ENCODE measurements around the gene G3BP1. TPM values are rescaled to one million over a fixed set of nuclear protein-coding genes. Genes with fewer than 3 reads are reported as not detected.

The G3BP1 gene
- total and polyA plus RNA-seq, 2 of the 13 experiments (the other 11 are each of a cell fraction or from before 2014, with no cell fraction given), result 36.7 to 320 TPM

GRCh38 chr5:151787817-151788216, 16.1 kb downstream of the G3BP1 start:
- no TSS peak for BruUV-seq (replicated peaks)
- peak; percentile 28; the same call in 1 of the 3 replicates for ATAC-seq
- no peak overlapping the region for H3K9ac ChIP-seq (ENCODE audit: insufficient read depth, low read depth, low read length)
- H3K36me3 ChIP-seq (replicated peaks in 1 of 2; ENCODE audit: control insufficient read depth in 1 of 2, insufficient read depth in 2 of 2, low read length in 2 of 2), result peaks cover 19 to 41% of the 10 kb centered on the region in 2 experiments
- no peak overlapping the region for H2AFZ ChIP-seq (ENCODE audit: low read length)
- peaks cover 38% of the 10 kb centered on the region for H3K4me1 ChIP-seq (ENCODE audit: insufficient read depth, low read length)
- WGBS (ENCODE audit: low lambda C conversion rate), result 70% methylated on average over 6 of the region's 6 CpGs
- H3K4me2 ChIP-seq (ENCODE audit: low read depth, low read length), result no peak overlapping the region
- no peaks in the 10 kb centered on the region for H3K27me3 ChIP-seq (ENCODE audit: control insufficient read depth in 1 of 2, insufficient read depth in 2 of 2, low read length in 2 of 2)
- in situ Hi-C loops (cut with HindIII; ENCODE audit: extremely low pct_ligation_motif_present, low pct_unique_long_range_greater_than_20kb) (no loop called here), intact Hi-C loops (cut with micrococcal nuclease; ENCODE audit: unreplicated experiment) (no loop called here)
- DNase-seq (ENCODE audit: low spot score), result no peak
- CTCF ChIA-PET (ENCODE audit: low intra/inter-chr PET ratio, low total read pairs), result no interaction called here
- H3K4me3 ChIP-seq (replicated peaks in 1 of 3; ENCODE audit: insufficient read depth in 1 of 3, low read depth in 2 of 3, low read length in 3 of 3), result no peak overlapping the region
- FAIRE-seq, result no peak
- H4K20me1 ChIP-seq (ENCODE audit: insufficient read depth, low read length), result peaks cover 49% of the 10 kb centered on the region
- H3K9me3 ChIP-seq (ENCODE audit: low read length), result no peaks in the 10 kb centered on the region
- POLR2A ChIA-PET, result interaction anchor here (1.1 to 4.0 kb wide), 2 partner anchors 13 to 16 kb away, joined by 3 to 25 read pairs; partner anchors contain the start of gene G3BP1
- H3K27ac ChIP-seq (ENCODE audit: extremely low read length, insufficient read depth, low read length), result no peak overlapping the region
- no peak for TF ChIP-seq ZNF383 (CRISPR knock-in tag; IDR thresholded peaks at IDR 0.05; ENCODE audit: borderline replicate concordance)
- 0 out of 2 replicates have a peak, but pooled peaks have one; percentile 10 for TF ChIP-seq ARID5B (CRISPR knock-in tag; IDR thresholded peaks at IDR 0.05)
- no peak for TF ChIP-seq NR2F6 (IDR thresholded peaks at IDR 0.05)
- peak; percentile 31; the same call in 1 of the 2 replicates for TF ChIP-seq NR2F6 (CRISPR knock-in tag; IDR thresholded peaks at IDR 0.05)
- TF ChIP-seq REST (IDR thresholded peaks at IDR 0.05; ENCODE audit: borderline replicate concordance in 1 of 2, low read depth in 1 of 2, low read length in 2 of 2), result no peak
- no peak for TF ChIP-seq SATB2 (CRISPR knock-in tag; IDR thresholded peaks at IDR 0.05)
- TF ChIP-seq MATR3 (CRISPR knock-in tag; IDR thresholded peaks at IDR 0.05), result no peak
- no peak for TF ChIP-seq ZNF639 (CRISPR knock-in tag; conservative IDR thresholded peaks at IDR 0.05)
- TF ChIP-seq MBNL3 (CRISPR knock-in tag; conservative IDR thresholded peaks at IDR 0.05), result no peak
- TF ChIP-seq SP1 (IDR thresholded peaks at IDR 0.05), result no peak
- TF ChIP-seq SP1 (CRISPR knock-in tag; IDR thresholded peaks at IDR 0.05), result no peak
- no peak for TF ChIP-seq ZNF446 (CRISPR knock-in tag; IDR thresholded peaks at IDR 0.05)
- 0 out of 2 replicates have a peak, but pooled peaks have one; percentile 19 for TF ChIP-seq ZMYM4 (CRISPR knock-in tag; IDR thresholded peaks at IDR 0.05)
- peak; percentile 95 for TF ChIP-seq ZNF770 (CRISPR knock-in tag; IDR thresholded peaks at IDR 0.05)
- H3K79me2 ChIP-seq (ENCODE audit: insufficient read depth, low read length), result peaks cover 79% of the 10 kb centered on the region

All from HepG2 (cell line).